Tibial nerve (tissue), 4 donors: ENCODE results near the gene RPS6KA2. TPM values are rescaled to one million over a fixed set of nuclear protein-coding genes. Genes with fewer than 3 reads are reported as not detected.

Source experiments
- DNase-seq, 2 donors: peaks; one replicate each; pipeline ENCODE4 v3.0.0-alpha.2; 2019; ENCODE audit warnings: low spot score in 2 of 2
- H3K27ac ChIP-seq, 4 donors: fragments of 200-600 bp; sonication (generic) in 3 of 4; one replicate each; pipeline ENCODE4 v1.5.1; 2017 to 2019; ENCODE audit warnings: mild to moderate bottlenecking in 1 of 4
- H3K27me3 ChIP-seq, 2 donors: fragments of 200-600 bp; sonication (generic) in 1 of 2; one replicate each; pipeline versions ENCODE4 v1.5.1 to v1.6.0; 2017 to 2019
- H3K36me3 ChIP-seq, 3 donors: fragments of 200-600 bp; sonication (generic); one replicate each; pipeline ENCODE4 v1.5.1; 2018 to 2019
- H3K4me1 ChIP-seq, 4 donors: fragments of 200-600 bp; sonication (generic) in 3 of 4; one replicate each; pipeline ENCODE4 v1.5.1; 2017 to 2019
- H3K4me3 ChIP-seq, 4 donors: fragments of 200-600 bp; sonication (generic) in 3 of 4; one replicate each; pipeline ENCODE4 v1.5.1; 2017 to 2019; ENCODE audit warnings: mild to moderate bottlenecking in 1 of 4, moderate library complexity in 1 of 4
- H3K9me3 ChIP-seq, 4 donors: fragments of 200-600 bp; sonication (generic) in 3 of 4; one replicate each; pipeline ENCODE4 v1.5.1; 2017 to 2019
- EP300 ChIP-seq, 2 donors: sonication (generic); formaldehyde crosslinking; IDR thresholded peaks; one replicate each; pipeline ENCODE4 v1.6.1; 2017; ENCODE audit warnings: antibody characterized with exemption in 2 of 2, mild to moderate bottlenecking in 1 of 2
- POLR2A ChIP-seq, 2 donors: fragments of 450-650 bp; IDR thresholded peaks; one replicate each; pipeline ENCODE4 v1.6.1; 2017; ENCODE audit warnings: antibody characterized with exemption in 2 of 2, mild to moderate bottlenecking in 2 of 2, moderate library complexity in 2 of 2
- WGBS, 2 donors: methylation state at CpG; one replicate each; pipeline ENCODE4 v1.1.5; 2018; 5-methylcytosine and 5-hydroxymethylcytosine counted together
- total RNA-seq, 4 donors: library from RNA; depleted of rRNA; stranded (reverse); fragments of >200 nt; gene quantifications; one replicate each; pipeline ENCODE4 v1.1.0, GENCODE V29; 2016
- TF ChIP-seq, protein P1 (sequence below), 5 experiments: fragments of 200-600 bp in 3 of 5; fragments of 450-650 bp in 2 of 5; sonication (generic) in 3 of 5; IDR thresholded peaks; one replicate each; pipeline ENCODE4 v1.5.1; 2016 to 2019; ENCODE audit warnings: antibody characterized with exemption in 5 of 5, mild to moderate bottlenecking in 3 of 5, moderate library complexity in 2 of 5

RPS6KA2 gene
- total RNA-seq, 4 donors from 2014 or later: 89.6 to 153 (median 103) TPM

DNA sequence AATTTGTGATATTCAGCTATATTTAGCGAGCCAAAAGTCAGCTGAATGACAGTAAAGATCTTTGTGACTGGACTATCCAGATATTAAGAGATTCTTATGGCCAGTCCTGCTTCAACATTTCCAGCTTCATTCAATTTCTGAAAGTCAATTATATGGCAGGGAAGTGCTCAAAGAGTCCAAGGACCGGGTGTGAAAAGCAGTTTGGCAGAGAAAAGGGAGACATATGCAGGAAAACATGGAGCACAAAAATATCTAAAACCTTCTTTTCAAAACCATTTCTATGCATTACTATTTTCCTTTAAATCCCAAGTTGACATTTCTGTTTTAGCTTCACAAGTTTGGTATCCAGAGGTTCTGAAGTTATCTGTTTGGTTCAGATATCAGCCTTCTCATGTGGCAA lies 249.3 kb downstream of the RPS6KA2 start:
- WGBS, 2 donors: 45 to 49% methylated on average over 2 of the region's 2 CpGs
- DNase-seq: no peak
- TF ChIP-seq POLR2A (IDR thresholded peaks at IDR 0.05): no peak
- no peak for TF ChIP-seq EP300 (IDR thresholded peaks at IDR 0.05)
- TF ChIP-seq, protein P1, sequence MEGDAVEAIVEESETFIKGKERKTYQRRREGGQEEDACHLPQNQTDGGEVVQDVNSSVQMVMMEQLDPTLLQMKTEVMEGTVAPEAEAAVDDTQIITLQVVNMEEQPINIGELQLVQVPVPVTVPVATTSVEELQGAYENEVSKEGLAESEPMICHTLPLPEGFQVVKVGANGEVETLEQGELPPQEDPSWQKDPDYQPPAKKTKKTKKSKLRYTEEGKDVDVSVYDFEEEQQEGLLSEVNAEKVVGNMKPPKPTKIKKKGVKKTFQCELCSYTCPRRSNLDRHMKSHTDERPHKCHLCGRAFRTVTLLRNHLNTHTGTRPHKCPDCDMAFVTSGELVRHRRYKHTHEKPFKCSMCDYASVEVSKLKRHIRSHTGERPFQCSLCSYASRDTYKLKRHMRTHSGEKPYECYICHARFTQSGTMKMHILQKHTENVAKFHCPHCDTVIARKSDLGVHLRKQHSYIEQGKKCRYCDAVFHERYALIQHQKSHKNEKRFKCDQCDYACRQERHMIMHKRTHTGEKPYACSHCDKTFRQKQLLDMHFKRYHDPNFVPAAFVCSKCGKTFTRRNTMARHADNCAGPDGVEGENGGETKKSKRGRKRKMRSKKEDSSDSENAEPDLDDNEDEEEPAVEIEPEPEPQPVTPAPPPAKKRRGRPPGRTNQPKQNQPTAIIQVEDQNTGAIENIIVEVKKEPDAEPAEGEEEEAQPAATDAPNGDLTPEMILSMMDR (IDR thresholded peaks at IDR 0.05): no peak
- H3K4me1 ChIP-seq: peaks cover 0 to 22% (median 6%) of the 10 kb centered on the region in 4 donors
- no peaks in the 10 kb centered on the region for H3K36me3 ChIP-seq
- no peak overlapping the region for H3K4me3 ChIP-seq
- H3K27ac ChIP-seq: no peak overlapping the region
- no peaks in the 10 kb centered on the region for H3K27me3 ChIP-seq
- no peaks in the 10 kb centered on the region for H3K9me3 ChIP-seq

DNA sequence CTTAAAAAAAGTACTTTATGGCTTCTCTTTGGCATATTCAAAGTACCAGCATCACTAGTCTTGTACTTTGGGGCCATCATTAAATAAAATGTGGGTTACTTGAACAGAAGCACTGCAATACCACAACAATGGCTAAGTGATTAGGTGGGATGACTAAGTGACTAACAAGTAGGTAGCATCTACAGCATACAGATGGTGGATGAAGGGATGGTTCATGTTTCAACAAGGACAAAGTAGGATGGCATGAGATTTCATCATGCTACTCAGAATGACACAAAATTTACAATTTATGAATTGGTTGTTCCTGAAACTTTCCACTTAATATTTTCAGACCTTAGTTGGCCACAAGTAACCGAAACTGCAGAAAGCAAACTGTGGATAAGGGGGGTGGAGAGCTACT lies 252.0 kb downstream of the RPS6KA2 start:
- peaks cover 0 to 8% (median 0%) of the 10 kb centered on the region in 4 donors for H3K4me1 ChIP-seq
- no peak for DNase-seq
- H3K4me3 ChIP-seq: no peak overlapping the region
- H3K9me3 ChIP-seq: no peaks in the 10 kb centered on the region
- H3K27ac ChIP-seq: no peak overlapping the region
- no peaks in the 10 kb centered on the region for H3K27me3 ChIP-seq
- H3K36me3 ChIP-seq: peaks cover 0 to 3% (median 0%) of the 10 kb centered on the region in 3 donors
- TF ChIP-seq EP300 (IDR thresholded peaks at IDR 0.05): no peak
- TF ChIP-seq, protein P1 (IDR thresholded peaks at IDR 0.05): no peak
- TF ChIP-seq POLR2A (IDR thresholded peaks at IDR 0.05): no peak
- WGBS, 2 donors: 92 to 95% methylated on average over 1 of the region's 1 CpG

GRCh38 chr6:166370489-166370888 lies 256.6 kb downstream of the RPS6KA2 start:
- Histone ChIP-seq H3K36me3 (peaks cover 0 to 31% (median 0%) of the 10 kb centered on the region in 3 donors), H3K4me1 (no peaks in the 10 kb centered on the region), H3K27me3 (no peaks in the 10 kb centered on the region), H3K4me3 (no peak overlapping the region), H3K27ac (no peak overlapping the region), H3K9me3 (no peaks in the 10 kb centered on the region)
- TF ChIP-seq, protein P1 (IDR thresholded peaks at IDR 0.05): no peak
- TF ChIP-seq POLR2A (IDR thresholded peaks at IDR 0.05): no peak
- 86 to 96% methylated on average over 3 of the region's 3 CpGs for WGBS, 2 donors
- DNase-seq: no peak

- TF ChIP-seq, protein P1 (IDR thresholded peaks at IDR 0.05): no peak
- no peak for TF ChIP-seq EP300 (IDR thresholded peaks at IDR 0.05)
- 42 to 60% methylated on average over 3 of the region's 3 CpGs for WGBS, 2 donors
- Histone ChIP-seq H3K27ac (no peak overlapping the region), H3K4me3 (no peak overlapping the region), H3K4me1 (no peaks in the 10 kb centered on the region), H3K36me3 (peaks cover 0 to 31% (median 0%) of the 10 kb centered on the region in 3 donors), H3K27me3 (no peaks in the 10 kb centered on the region), H3K9me3 (no peaks in the 10 kb centered on the region)
- no peak for DNase-seq
These were observed 257.3 kb downstream of the RPS6KA2 start for GRCh38 chr6:166369782-166370181.

- TF ChIP-seq, protein P1 (IDR thresholded peaks at IDR 0.05): no peak
- no peak for TF ChIP-seq EP300 (IDR thresholded peaks at IDR 0.05)
- TF ChIP-seq POLR2A (IDR thresholded peaks at IDR 0.05): no peak
- WGBS, 2 donors: 82 to 84% methylated on average over 3 of the region's 3 CpGs
- peaks cover 0 to 57% (median 0%) of the 10 kb centered on the region in 3 donors for H3K36me3 ChIP-seq
- H3K27me3 ChIP-seq: no peaks in the 10 kb centered on the region
- DNase-seq: no peak
- no peaks in the 10 kb centered on the region for H3K4me1 ChIP-seq
- no peak overlapping the region for H3K27ac ChIP-seq
- H3K4me3 ChIP-seq: no peak overlapping the region
- no peaks in the 10 kb centered on the region for H3K9me3 ChIP-seq
These were observed 260.1 kb downstream of the RPS6KA2 start for GRCh38 chr6:166366921-166367320.
